Kasumi-1 (cell line): ENCODE data around the gene PRKG2.
"Not testable (repeated sequence)": the region's sequence is repeated elsewhere in the genome, so short reads cannot be mapped to it uniquely, and the experiment has no call there.

ENCODE experiments used
- DNase-seq, 2 experiments: peaks; one replicate each; lab custom pipeline; 2025; lab: John Stamatoyannopoulos, UW

The PRKG2 gene

GRCh38 chr4:81214881-81215868 is at the start of gene PRKG2:
Gene PRKG2 (minus strand): TSS chr4:81215222. CDS start chr4:81205047, 10,175 bp downstream.
- no peak for DNase-seq

- peak in 1 of 2 experiments; percentile 20 for DNase-seq
These were observed 45.5 kb upstream of the PRKG2 start for GRCh38 chr4:81260443-81261101.

- no peak for DNase-seq
These were observed 44.0 kb upstream of the PRKG2 start for GRCh38 chr4:81258841-81259550.

- no peak for DNase-seq
These were observed 42.8 kb upstream of the PRKG2 start for GRCh38 chr4:81257816-81258215.

- DNase-seq, result no peak
These were observed 42.0 kb upstream of the PRKG2 start for GRCh38 chr4:81257021-81257420.

GRCh38 chr4:81256059-81256970 is 41.3 kb upstream of the PRKG2 start:
- DNase-seq, result no peak

- DNase-seq, result no peak
These were observed 40.5 kb upstream of the PRKG2 start for GRCh38 chr4:81255524-81255923.

GRCh38 chr4:81250430-81250829 is 35.4 kb upstream of the PRKG2 start:
- DNase-seq, result no peak

- DNase-seq, result no peak
These were observed 30.4 kb upstream of the PRKG2 start for GRCh38 chr4:81245218-81246009.

GRCh38 chr4:81237791-81238190 is 22.8 kb upstream of the PRKG2 start:
- no peak for DNase-seq

GRCh38 chr4:81235982-81236749 is 21.1 kb upstream of the PRKG2 start:
- no peak for DNase-seq

GRCh38 chr4:81227968-81228367 is 12.9 kb upstream of the PRKG2 start:
- DNase-seq, result no peak

- DNase-seq, result no peak
These were observed 12.1 kb upstream of the PRKG2 start for GRCh38 chr4:81227138-81227537.

- DNase-seq, result no peak
These were observed 10.2 kb upstream of the PRKG2 start for GRCh38 chr4:81225252-81225651.

GRCh38 chr4:81222082-81222472 is 7.1 kb upstream of the PRKG2 start:
- DNase-seq, result not testable (repeated sequence)

- DNase-seq, result no peak
These were observed 6.5 kb upstream of the PRKG2 start for GRCh38 chr4:81221303-81222081.

GRCh38 chr4:81220271-81220670 is 5.2 kb upstream of the PRKG2 start:
- no peak for DNase-seq

- DNase-seq, result no peak
These were observed 3.2 kb upstream of the PRKG2 start for GRCh38 chr4:81218206-81218605.

- no peak for DNase-seq
These were observed 2.8 kb upstream of the PRKG2 start for GRCh38 chr4:81217779-81218178.
